HepG2 (cell line): ENCODE measurements around the gene YAP1. TPM values are rescaled to one million over a fixed set of nuclear protein-coding genes. Genes with fewer than 3 reads are reported as not detected.

ENCODE experiments used
- E2F5 ChIP-seq: sonication (generic); formaldehyde crosslinking; conservative IDR thresholded peaks from 2 replicates; pipeline ENCODE4 v1.4.0; 2020; ENCODE audit warnings: missing genetic modification reagents
- HNF1A ChIP-seq, 2 experiments: sonication (generic) in 1 of 2; formaldehyde crosslinking in 1 of 2; IDR thresholded peaks; 2 replicates each; pipeline versions ENCODE4 v1.4.0 to v1.6.1; 2016 to 2020; ENCODE audit warnings: borderline replicate concordance in 1 of 2, low read depth in 1 of 2, mild to moderate bottlenecking in 1 of 2, missing genetic modification reagents in 1 of 2
- KAT7 ChIP-seq: IDR thresholded peaks from 2 replicates; pipeline ENCODE4 v1.6.1; 2018; ENCODE audit warnings: borderline replicate concordance, missing compliant biosample characterization
- MBD4 ChIP-seq: IDR thresholded peaks from 2 replicates; pipeline ENCODE4 v1.6.1; 2012; ENCODE audit warnings: low read length, inconsistent platforms, borderline replicate concordance
- MTA3 ChIP-seq: sonication (generic); formaldehyde crosslinking; IDR thresholded peaks from 2 replicates; pipeline ENCODE4 v1.4.0; 2020; ENCODE audit warnings: missing genetic modification reagents
- PBX2 ChIP-seq: IDR thresholded peaks from 2 replicates; pipeline ENCODE4 v1.6.1; 2016; ENCODE audit warnings: control low read depth
- RBM22 ChIP-seq: fragments of 200-400 bp; formaldehyde crosslinking; optimal IDR thresholded peaks from 2 replicates; pipeline ENCODE3; 2017; ENCODE audit warnings: mild to moderate bottlenecking, low read length, moderate library complexity
- SALL1 ChIP-seq: sonication (generic); formaldehyde crosslinking; IDR thresholded peaks from 2 replicates; pipeline ENCODE4 v1.8.0; 2022; ENCODE audit warnings: mild to moderate bottlenecking, missing genetic modification reagents
- ZNF205 ChIP-seq: IDR thresholded peaks from 2 replicates; pipeline ENCODE4 v1.6.1; 2018; ENCODE audit warnings: missing biosample characterization, missing genetic modification reagents
- ZNF296 ChIP-seq: sonication (generic); formaldehyde crosslinking; conservative IDR thresholded peaks from 2 replicates; pipeline ENCODE4 v1.5.0; 2020; ENCODE audit warnings: mild to moderate bottlenecking, missing genetic modification reagents
- ZNF414 ChIP-seq: sonication (generic); formaldehyde crosslinking; IDR thresholded peaks from 2 replicates; pipeline ENCODE4 v1.5.0; 2020; ENCODE audit warnings: missing genetic modification reagents
- ZNF572 ChIP-seq: sonication (generic); formaldehyde crosslinking; IDR thresholded peaks from 2 replicates; pipeline ENCODE4 v1.5.1; 2020; ENCODE audit warnings: mild to moderate bottlenecking, missing genetic modification reagents
- ZNF577 ChIP-seq: sonication (generic); formaldehyde crosslinking; IDR thresholded peaks from 2 replicates; pipeline ENCODE4 v1.4.0; 2020; ENCODE audit warnings: mild to moderate bottlenecking, low read depth, missing genetic modification reagents, borderline replicate concordance
- ZNF589 ChIP-seq: sonication (generic); formaldehyde crosslinking; conservative IDR thresholded peaks from 2 replicates; pipeline ENCODE4 v1.8.0; 2022; ENCODE audit warnings: mild to moderate bottlenecking, moderate library complexity, missing genetic modification reagents
- ZNF704 ChIP-seq: sonication (generic); formaldehyde crosslinking; IDR thresholded peaks from 2 replicates; pipeline ENCODE4 v1.8.1; 2023; ENCODE audit warnings: mild to moderate bottlenecking, inconsistent platforms, moderate library complexity, missing genetic modification reagents, borderline replicate concordance
- polyA plus RNA-seq, 8 experiments: library from polyadenylated mRNA; depleted of rRNA in 3 of 8; stranded (reverse) in 7 of 8; unstranded in 1 of 8; fragments of >200 nt; fragmentation: Illumina TruSeq in 4 of 8; extraction: Trizol in 4 of 8; gene quantifications; 2 replicates each; pipeline versions ENCODE4 v1.2.1 to v1.2.3, GENCODE V29; 2011 to 2016; ENCODE audit warnings: low read depth in 4 of 8, missing spikeins in 1 of 8, mixed read lengths in 1 of 8; ENCODE audit not compliant: insufficient read depth in 1 of 8
- total RNA-seq, 5 experiments: library from RNA; depleted of rRNA; stranded (reverse); fragments of >200 nt; fragmentation: Illumina TruSeq; extraction: Trizol; gene quantifications; 2 replicates each; pipeline ENCODE4 v1.2.3, GENCODE V29; 2016; ENCODE audit warnings: low read depth in 1 of 5
- TF ChIP-seq, protein P1 (sequence below): sonication (generic); formaldehyde crosslinking; IDR thresholded peaks from 2 replicates; pipeline ENCODE4 v1.8.1; 2022; ENCODE audit warnings: low read depth, mild to moderate bottlenecking, missing genetic modification reagents

The YAP1 gene
- total and polyA plus RNA-seq, 2 of the 13 experiments (the other 11 are each of a cell fraction or from before 2014, with no cell fraction given) = 59.5 to 91.0 TPM

DNA sequence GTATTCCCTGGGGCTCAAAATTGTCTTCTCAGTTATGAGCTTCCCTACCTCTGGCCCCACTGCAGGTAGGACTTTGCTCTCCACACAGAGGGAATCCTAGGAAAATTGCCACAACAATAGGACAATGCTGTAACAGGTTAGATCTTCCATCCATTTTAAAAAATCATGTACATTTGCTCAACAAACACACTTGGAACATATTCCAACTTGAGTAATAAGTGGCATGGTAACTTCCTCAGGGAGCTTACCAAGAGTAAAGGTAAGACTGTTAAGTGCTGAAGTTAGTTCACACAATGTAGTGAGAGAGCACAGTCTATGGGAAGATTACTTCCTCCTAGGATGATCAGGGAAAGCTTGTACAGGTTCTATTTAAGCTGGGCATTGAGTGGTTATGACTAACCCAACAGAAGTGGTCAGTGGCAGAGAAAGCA lies 128.2 kb downstream of the YAP1 start (continued):
- TF ChIP-seq, protein P1, sequence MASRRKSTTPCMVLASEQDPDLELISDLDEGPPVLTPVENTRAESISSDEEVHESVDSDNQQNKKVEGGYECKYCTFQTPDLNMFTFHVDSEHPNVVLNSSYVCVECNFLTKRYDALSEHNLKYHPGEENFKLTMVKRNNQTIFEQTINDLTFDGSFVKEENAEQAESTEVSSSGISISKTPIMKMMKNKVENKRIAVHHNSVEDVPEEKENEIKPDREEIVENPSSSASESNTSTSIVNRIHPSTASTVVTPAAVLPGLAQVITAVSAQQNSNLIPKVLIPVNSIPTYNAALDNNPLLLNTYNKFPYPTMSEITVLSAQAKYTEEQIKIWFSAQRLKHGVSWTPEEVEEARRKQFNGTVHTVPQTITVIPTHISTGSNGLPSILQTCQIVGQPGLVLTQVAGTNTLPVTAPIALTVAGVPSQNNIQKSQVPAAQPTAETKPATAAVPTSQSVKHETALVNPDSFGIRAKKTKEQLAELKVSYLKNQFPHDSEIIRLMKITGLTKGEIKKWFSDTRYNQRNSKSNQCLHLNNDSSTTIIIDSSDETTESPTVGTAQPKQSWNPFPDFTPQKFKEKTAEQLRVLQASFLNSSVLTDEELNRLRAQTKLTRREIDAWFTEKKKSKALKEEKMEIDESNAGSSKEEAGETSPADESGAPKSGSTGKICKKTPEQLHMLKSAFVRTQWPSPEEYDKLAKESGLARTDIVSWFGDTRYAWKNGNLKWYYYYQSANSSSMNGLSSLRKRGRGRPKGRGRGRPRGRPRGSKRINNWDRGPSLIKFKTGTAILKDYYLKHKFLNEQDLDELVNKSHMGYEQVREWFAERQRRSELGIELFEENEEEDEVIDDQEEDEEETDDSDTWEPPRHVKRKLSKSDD (CRISPR knock-in tag) = no peak
- TF ChIP-seq RBM22 = peak; percentile 84
- TF ChIP-seq ZNF589 (CRISPR knock-in tag) = no peak
- TF ChIP-seq E2F5 (CRISPR knock-in tag) = no peak
- no peak for TF ChIP-seq ZNF414 (CRISPR knock-in tag)
- TF ChIP-seq PBX2 (CRISPR knock-in tag) = no peak
- TF ChIP-seq HNF1A (IDR thresholded peaks at IDR 0.05; ENCODE audit: low read depth) = no peak
- TF ChIP-seq HNF1A (CRISPR knock-in tag; IDR thresholded peaks at IDR 0.05; ENCODE audit: borderline replicate concordance) = no peak
- no peak for TF ChIP-seq ZNF205 (CRISPR knock-in tag)
- no peak for TF ChIP-seq ZNF296 (CRISPR knock-in tag)
- TF ChIP-seq ZNF572 (CRISPR knock-in tag) = no peak
- TF ChIP-seq MTA3 = no peak
- TF ChIP-seq KAT7 (CRISPR knock-in tag) = no peak
- TF ChIP-seq SALL1 (CRISPR knock-in tag) = no peak; the same call in 1 of the 2 replicates
- no peak for TF ChIP-seq ZNF577 (CRISPR knock-in tag)
- TF ChIP-seq MBD4 = no peak; the same call in 1 of the 2 replicates
- no peak for TF ChIP-seq ZNF704 (CRISPR knock-in tag)
